Frontal cortex (tissue), 4 donors: Measurements from ENCODE around the gene FFAR4. TPM values are rescaled to one million over a fixed set of nuclear protein-coding genes. Genes with fewer than 3 reads are reported as not detected.

Experiments
- DNase-seq, 2 donors: peaks; one replicate each; pipeline ENCODE4 v3.0.0; 2012; ENCODE audit warnings: low spot score in 2 of 2
- FAIRE-seq: peaks from 2 replicates; lab custom pipeline; 2012; peaks lifted over from hg19 to GRCh38; lab: Jason Lieb, UNC
- total RNA-seq: library from RNA; depleted of rRNA; stranded (reverse); fragments of >200 nt; gene quantifications from one replicate; pipeline ENCODE4 v1.2.3, GENCODE V29; 2014
- donor health status: control.
- donor health status: control.
- donor health status: control.

Gene FFAR4
- total RNA-seq, 1 donor from 2014 or later = not detected

DNA sequence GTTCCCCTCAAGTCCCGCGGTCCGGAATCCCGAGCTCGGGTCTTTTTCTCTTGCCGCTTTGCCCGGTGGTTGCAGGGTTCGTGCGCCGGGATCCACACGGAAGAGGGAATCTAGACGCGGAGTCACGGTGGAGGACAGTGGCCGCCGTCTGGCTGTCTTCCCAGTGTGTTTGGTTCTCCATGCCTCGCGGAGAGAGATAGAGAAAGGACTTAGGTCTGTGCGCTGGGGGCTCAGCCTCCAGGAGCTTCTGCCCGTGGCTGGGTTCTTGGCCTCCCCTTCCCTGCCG lies 1.6 kb downstream of the FFAR4 start:
- DNase-seq (no peak), FAIRE-seq (no peak)

DNA sequence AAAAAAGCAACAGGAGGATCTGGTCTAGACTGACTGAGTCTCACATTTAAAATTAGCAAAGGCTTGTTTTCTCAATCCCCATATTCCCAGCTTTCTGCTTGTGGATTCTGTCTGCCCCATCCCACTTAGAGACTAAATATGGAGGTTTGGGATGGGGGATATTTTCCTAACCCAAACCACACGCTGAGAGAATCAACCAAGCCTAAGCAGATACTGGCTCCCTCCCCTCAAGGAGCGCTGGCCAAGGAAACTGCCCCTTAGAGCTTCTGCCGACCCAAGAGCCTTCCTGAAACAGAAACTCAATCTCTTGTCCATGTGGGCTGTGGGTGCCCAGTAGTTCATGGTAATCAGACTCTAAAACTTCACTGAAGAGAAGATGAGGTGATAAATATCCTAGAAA lies 3.9 kb downstream of the FFAR4 start:
- DNase-seq = no peak

GRCh38 chr10:93572606-93573005 lies 6.1 kb downstream of the FFAR4 start:
- FAIRE-seq = no peak
- DNase-seq = no peak

More for the DNA sequence above, 3.9 kb downstream of the FFAR4 start:
- FAIRE-seq = no peak

- DNase-seq (no peak), FAIRE-seq (no peak)
Observed at GRCh38 chr10:93573051-93573909, 6.8 kb downstream of the FFAR4 start.

- DNase-seq (no peak), FAIRE-seq (no peak)
Observed at GRCh38 chr10:93573924-93574323, 7.5 kb downstream of the FFAR4 start.

GRCh38 chr10:93576888-93577287 lies 10.4 kb downstream of the FFAR4 start:
- no peak for FAIRE-seq
- DNase-seq = no peak

DNA sequence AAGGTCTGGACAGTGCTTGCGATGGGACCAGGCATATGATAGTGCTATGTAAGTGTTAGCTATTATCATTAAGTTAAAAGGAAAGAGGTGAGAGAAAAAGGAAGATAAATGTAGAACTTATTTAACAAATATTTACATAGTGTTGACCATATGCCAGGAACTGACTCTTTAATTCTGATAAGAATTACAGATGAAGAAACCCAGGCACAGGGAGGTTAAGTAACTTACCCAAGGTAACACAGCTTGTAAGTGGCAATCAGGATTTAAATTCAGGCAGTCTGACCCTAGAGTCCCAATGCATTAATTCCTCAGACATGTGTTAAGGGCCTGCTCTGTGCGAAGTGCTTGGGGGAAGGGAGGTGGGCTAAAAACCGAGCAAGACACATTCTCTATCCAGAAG lies 11.1 kb downstream of the FFAR4 start:
- no peak for DNase-seq
- no peak for FAIRE-seq

DNA sequence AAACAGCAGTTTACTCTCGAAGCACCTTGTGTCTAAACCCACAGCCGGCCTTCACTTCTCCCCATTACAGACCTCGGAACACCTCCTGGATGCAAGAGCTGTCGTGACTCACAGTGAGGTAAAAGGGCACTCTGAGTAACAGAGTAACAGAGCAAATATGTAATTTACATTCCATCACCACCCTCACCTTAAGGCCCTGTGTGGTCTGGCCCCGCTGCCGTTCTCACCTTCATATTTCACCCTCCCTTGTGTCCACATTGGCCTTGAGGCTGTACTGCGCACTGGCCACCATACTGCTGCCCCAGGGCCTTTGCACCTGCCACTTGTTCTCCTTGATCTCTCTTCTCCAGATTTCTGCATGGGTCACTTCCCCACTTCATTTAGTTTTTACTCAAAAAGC lies 12.6 kb downstream of the FFAR4 start:
- FAIRE-seq = no peak

DNA sequence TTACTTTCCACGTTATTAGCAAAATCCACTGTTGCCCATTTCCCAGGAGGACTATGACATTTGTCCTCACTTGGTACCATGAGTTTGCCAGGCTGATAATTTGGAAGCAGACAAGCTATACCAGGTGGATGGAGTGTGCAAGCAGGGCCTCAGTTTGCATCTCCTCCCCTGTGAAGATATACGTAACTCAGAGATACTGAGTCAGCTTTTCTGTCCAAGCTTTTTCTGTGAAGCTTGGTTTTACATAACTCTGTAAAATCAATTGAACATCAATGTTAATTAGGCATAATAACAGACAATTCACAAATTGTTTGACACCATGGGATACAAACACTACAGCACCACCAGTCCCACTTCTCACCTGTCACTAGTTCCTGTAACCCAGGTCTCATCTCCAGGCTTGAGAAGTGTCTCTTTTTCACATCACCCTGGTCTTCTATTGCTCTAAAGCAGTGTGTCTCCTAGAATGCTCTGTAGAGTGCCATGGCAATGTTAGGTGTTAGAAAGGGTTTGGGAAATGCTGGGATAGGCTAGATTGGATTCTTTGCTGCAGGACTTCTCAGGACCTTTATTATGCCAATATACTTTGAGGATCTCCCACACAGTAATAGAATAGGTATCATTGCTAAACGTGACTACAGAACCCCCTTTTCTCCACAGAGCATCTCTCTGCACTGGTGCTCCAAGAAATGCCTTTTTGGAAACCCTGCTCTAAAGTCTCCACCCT lies 13.7 kb downstream of the FFAR4 start:
- no peak for FAIRE-seq

More for the DNA sequence above, 12.6 kb downstream of the FFAR4 start:
- DNase-seq = no peak

GRCh38 chr10:93580828-93581227 lies 14.4 kb downstream of the FFAR4 start:
- DNase-seq (no peak), FAIRE-seq (no peak)

More for the DNA sequence above, 13.7 kb downstream of the FFAR4 start:
- DNase-seq = no peak

- FAIRE-seq (no peak), DNase-seq (no peak)
Observed at GRCh38 chr10:93584445-93584844, 18.0 kb downstream of the FFAR4 start.

GRCh38 chr10:93589648-93590562 lies 23.4 kb downstream of the FFAR4 start:
- FAIRE-seq = no peak
- DNase-seq = no peak

DNA sequence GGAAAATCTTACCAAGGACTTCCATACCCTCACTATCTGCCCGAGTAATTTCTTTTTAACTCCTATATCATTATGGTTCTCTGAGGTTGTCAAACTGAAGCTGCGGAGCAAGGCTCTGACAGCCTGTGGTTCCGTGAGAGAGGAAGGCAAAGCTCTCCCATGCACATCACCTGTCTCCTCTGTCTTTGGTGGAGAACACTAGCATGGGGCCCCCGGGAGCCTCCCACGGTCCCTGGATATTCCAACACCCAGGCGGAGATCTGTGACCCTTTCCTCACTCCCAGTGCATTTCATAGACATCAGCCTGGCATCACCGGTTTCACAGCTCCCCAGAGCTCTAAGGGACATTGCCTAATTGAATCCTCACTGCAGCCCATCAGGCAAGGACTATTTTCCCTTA lies 24.2 kb downstream of the FFAR4 start:
- DNase-seq (no peak), FAIRE-seq (no peak)

DNA sequence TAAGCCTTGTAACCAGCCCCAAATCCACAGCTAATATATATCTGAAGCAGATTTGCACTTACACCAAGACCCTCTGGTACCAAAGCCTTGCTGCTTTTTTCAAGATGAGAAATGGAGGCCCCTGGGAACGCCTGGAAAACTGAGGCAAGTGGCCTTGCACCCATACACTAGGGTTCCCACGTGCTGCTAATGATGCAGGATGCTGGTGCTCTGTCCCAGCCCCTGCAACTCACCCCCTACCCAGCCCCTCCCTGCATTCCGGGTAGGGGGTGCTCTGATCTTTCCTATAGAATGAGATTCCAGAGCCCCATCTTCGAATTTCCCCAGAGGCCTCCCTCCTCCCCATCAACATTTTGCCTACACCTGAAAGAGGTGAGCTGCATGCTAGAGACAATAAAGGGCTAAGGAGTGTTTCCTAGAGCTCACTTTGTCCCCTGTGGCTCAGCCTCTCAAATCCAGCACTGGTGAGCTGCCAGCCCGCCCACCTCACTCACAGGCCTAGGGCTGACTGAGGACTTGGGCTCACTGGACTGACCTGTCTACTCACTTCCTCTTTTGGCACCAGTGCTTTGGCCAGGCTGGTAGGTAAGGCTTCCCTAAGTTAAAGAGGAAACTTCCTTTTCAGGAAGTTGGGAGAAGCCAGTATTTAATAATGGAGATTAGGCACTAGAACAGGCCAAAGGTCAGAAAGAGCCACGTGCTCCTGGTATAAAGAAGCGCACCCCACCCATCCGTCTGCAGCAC lies 24.8 kb downstream of the FFAR4 start:
- FAIRE-seq (no peak), DNase-seq (no peak)

DNA sequence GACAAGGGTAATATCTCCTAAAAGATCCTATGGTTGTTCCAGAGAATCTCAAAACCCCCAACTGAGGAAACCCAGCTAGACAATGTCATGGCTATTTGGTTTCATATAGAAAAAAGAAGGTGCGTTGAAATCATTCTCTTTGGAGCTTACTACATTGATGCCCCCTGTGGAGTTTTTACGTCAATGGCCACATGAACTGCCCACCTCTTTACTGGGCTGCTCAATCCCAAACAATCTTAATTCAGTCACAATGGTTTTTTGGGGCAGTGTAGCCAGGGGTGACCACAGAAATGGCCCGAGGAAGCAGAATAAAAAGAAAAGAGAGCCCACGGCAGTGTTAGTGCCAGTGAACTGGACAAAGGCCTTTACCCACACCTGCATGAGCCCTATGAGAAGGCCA lies 26.8 kb downstream of the FFAR4 start:
- DNase-seq (no peak), FAIRE-seq (no peak)

DNA sequence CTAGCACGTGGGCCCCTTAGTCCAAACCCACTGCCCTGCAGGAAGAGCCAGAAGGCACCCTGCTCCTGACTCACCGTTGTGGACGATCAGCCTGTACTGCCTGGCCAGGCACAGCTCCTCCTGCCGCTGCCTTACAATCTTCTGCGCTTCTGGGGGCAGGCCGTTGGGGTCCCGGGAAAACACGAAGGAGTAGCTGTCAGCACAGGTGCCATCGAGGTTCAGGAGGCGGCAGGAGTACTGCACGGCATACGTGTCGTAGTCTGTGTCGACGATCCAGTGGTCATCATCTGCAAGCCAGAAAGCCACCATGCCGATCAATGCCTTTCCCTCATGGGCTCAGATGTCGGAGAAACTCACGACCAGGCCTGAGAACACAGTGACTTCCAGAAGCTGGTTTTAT lies 27.3 kb downstream of the FFAR4 start:
- no peak for DNase-seq
- no peak for FAIRE-seq

GRCh38 chr10:93594518-93594917 lies 28.1 kb downstream of the FFAR4 start:
- DNase-seq = no peak

GRCh38 chr10:93595378-93596161 lies 29.1 kb downstream of the FFAR4 start:
- no peak for DNase-seq
- no peak for FAIRE-seq

More at GRCh38 chr10:93594518-93594917, 28.1 kb downstream of the FFAR4 start:
- no peak for FAIRE-seq

- no peak for FAIRE-seq
Observed at GRCh38 chr10:93596539-93596938, 30.1 kb downstream of the FFAR4 start.

More at GRCh38 chr10:93596539-93596938, 30.1 kb downstream of the FFAR4 start:
- no peak for DNase-seq
